K562 (cell line): ENCODE results near the gene GNAI2. TPM values are rescaled to one million over a fixed set of nuclear protein-coding genes. Genes with fewer than 3 reads are reported as not detected.

Experiments used
- ARID3A ChIP-seq: IDR thresholded peaks from 2 replicates; pipeline ENCODE4 v1.6.1; 2012; ENCODE audit warnings: low read depth, low read length, improper control_type of control experiment, borderline replicate concordance
- ATF4 ChIP-seq: fragments of 450-650 bp; formaldehyde crosslinking; IDR thresholded peaks from 2 replicates; pipeline ENCODE4 v1.4.0; 2022; ENCODE audit warnings: mild to moderate bottlenecking, moderate library complexity
- BACH1 ChIP-seq: fragments of 200-800 bp; sonication (Bioruptor generic); IDR thresholded peaks from 2 replicates; pipeline ENCODE4 v1.6.1; 2016; ENCODE audit warnings: missing genetic modification characterization, missing compliant biosample characterization
- CBX1 ChIP-seq: sonication (generic); IDR thresholded peaks from 2 replicates; pipeline ENCODE4 v1.6.1; 2016; ENCODE audit warnings: antibody characterized with exemption, low read depth, mild to moderate bottlenecking
- CHCHD3 ChIP-seq: fragments of 250-450 bp; sonication (Bioruptor Pico); IDR thresholded peaks from 2 replicates; pipeline ENCODE4 v2.1.2; 2022; ENCODE audit warnings: mild to moderate bottlenecking
- ETV5 ChIP-seq: sonication (generic); formaldehyde crosslinking; IDR thresholded peaks from 2 replicates; pipeline ENCODE4 v1.4.0; 2020; ENCODE audit warnings: low read depth, mild to moderate bottlenecking, missing genetic modification reagents
- HNRNPL ChIP-seq: fragments of 200-400 bp; formaldehyde crosslinking; IDR thresholded peaks from 2 replicates; pipeline ENCODE4 v1.6.1; 2017; ENCODE audit warnings: low read depth, mild to moderate bottlenecking, low read length
- MLX ChIP-seq, 2 experiments: fragments of 450-650 bp in 1 of 2; sonication (generic) in 1 of 2; formaldehyde crosslinking; conservative IDR thresholded peaks; 2 replicates each; pipeline versions ENCODE4 v1.4.0 to v1.8.1; 2020 to 2022; ENCODE audit warnings: mild to moderate bottlenecking in 1 of 2, missing genetic modification reagents in 1 of 2
- PRDM10 ChIP-seq: fragments of 450-650 bp; IDR thresholded peaks from 2 replicates; pipeline ENCODE4 v1.6.1; 2018; ENCODE audit not compliant: partially characterized antibody
- SAFB2 ChIP-seq: fragments of 200-400 bp; formaldehyde crosslinking; IDR thresholded peaks from 2 replicates; pipeline ENCODE4 v1.6.1; 2018; ENCODE audit warnings: borderline replicate concordance, low read length, low read depth, moderate library complexity; ENCODE audit not compliant: severe bottlenecking
- SETDB1 ChIP-seq: IDR thresholded peaks from one replicate; pipeline ENCODE4 v1.6.1; 2012; ENCODE audit warnings: low read length, control low read depth, inconsistent platforms
- SPI1 ChIP-seq: IDR thresholded peaks from 2 replicates; pipeline ENCODE4 v1.6.1; 2011; ENCODE audit warnings: low read depth, low read length, control low read depth, borderline replicate concordance
- STAT5A ChIP-seq: IDR thresholded peaks from 2 replicates; pipeline ENCODE4 v1.6.1; 2012; ENCODE audit warnings: low read length, inconsistent platforms, borderline replicate concordance
- ZBED1 ChIP-seq: IDR thresholded peaks from 2 replicates; pipeline ENCODE4 v1.6.1; 2014
- ZNF263 ChIP-seq: sonication (generic); formaldehyde crosslinking; IDR thresholded peaks from 2 replicates; pipeline ENCODE4 v1.8.0; 2022; ENCODE audit warnings: mild to moderate bottlenecking, missing genetic modification reagents, borderline replicate concordance
- ZNF274 ChIP-seq: IDR thresholded peaks from 2 replicates; pipeline ENCODE4 v1.6.1; 2011; ENCODE audit warnings: low read depth, mild to moderate bottlenecking, low read length, moderate library complexity, borderline replicate concordance
- ZNF780A ChIP-seq: fragments of 250-450 bp; sonication (Bioruptor Pico); IDR thresholded peaks from 2 replicates; pipeline ENCODE4 v1.5.0; 2021; ENCODE audit warnings: mild to moderate bottlenecking
- polyA plus RNA-seq, 8 experiments: library from polyadenylated mRNA; depleted of rRNA in 4 of 8; stranded (reverse) in 5 of 8; unstranded in 3 of 8; fragments of >200 nt; fragmentation: Nextera tagmentation in 2 of 8; fragmentation: Illumina TruSeq in 1 of 8; extraction: Ambion mirVana in 2 of 8; extraction: Trizol in 1 of 8; gene quantifications; 2 replicates each; pipeline versions ENCODE4 v1.2.1 to v1.2.3, GENCODE V29; 2011 to 2014; ENCODE audit warnings: inconsistent platforms in 1 of 8, missing spikeins in 1 of 8
- total RNA-seq, 7 experiments: library from RNA; depleted of rRNA in 6 of 7; stranded (reverse); fragments of >200 nt in 6 of 7; fragmentation: Illumina TruSeq in 2 of 7; extraction: Trizol in 2 of 7; gene quantifications; 2 replicates each; pipeline versions ENCODE4 v1.2.1 to v1.2.3, GENCODE V29; 2011 to 2021; ENCODE audit warnings: low replicate concordance in 1 of 7

Gene GNAI2
- total and polyA plus RNA-seq, 9 of the 15 experiments (the other 6 are each of a cell fraction or from before 2014, with no cell fraction given): 1.1 to 72.2 (median 42.7) TPM

GRCh38 chr3:50235716-50236483, at the start of gene GNAI2 (continued):
- no peak for TF ChIP-seq ATF4 (CRISPR knock-in tag)
- no peak for TF ChIP-seq ZNF780A (CRISPR knock-in tag)
- TF ChIP-seq ARID3A: no peak
- no peak for TF ChIP-seq CHCHD3 (CRISPR knock-in tag)
- no peak for TF ChIP-seq SAFB2
- TF ChIP-seq SPI1: no peak
- peak; percentile 84 for TF ChIP-seq ZNF263 (CRISPR knock-in tag)
- no peak for TF ChIP-seq STAT5A
- no peak for TF ChIP-seq BACH1 (tag)
- TF ChIP-seq ETV5 (CRISPR knock-in tag): no peak
- peak; percentile 76 for TF ChIP-seq PRDM10
- no peak for TF ChIP-seq ZBED1
- TF ChIP-seq MLX (CRISPR knock-in tag; conservative IDR thresholded peaks at IDR 0.05): no peak
- no peak for TF ChIP-seq ZNF274
- TF ChIP-seq CBX1: no peak
- TF ChIP-seq HNRNPL: no peak
- TF ChIP-seq SETDB1: no peak
